RWPE2 (cell line): ENCODE data around the gene RGCC.

Experiments used
- ATAC-seq: fragments of 200-7000 bp; cut with Tn5 transposase; 3 replicates; pipeline ENCODE4 v1.9.1; 2021; ENCODE audit warnings: low read depth
- DNase-seq: peaks from one replicate; pipeline ENCODE4 v3.0.0-alpha.2; 2020; ENCODE audit warnings: low spot score
- H3K27ac ChIP-seq: fragments of 450-650 bp; 2 replicates; pipeline ENCODE4 v1.5.1; 2017; ENCODE audit warnings: mild to moderate bottlenecking; ENCODE audit not compliant: poor library complexity, severe bottlenecking
- H3K27me3 ChIP-seq: fragments of 250-450 bp; sonication (Bioruptor Pico); 2 replicates; pipeline ENCODE4 v1.5.1; 2021; ENCODE audit warnings: mild to moderate bottlenecking, moderate library complexity; ENCODE audit not compliant: insufficient read depth, poor library complexity, severe bottlenecking
- H3K36me3 ChIP-seq: fragments of 250-450 bp; sonication (Bioruptor Pico); 2 replicates; pipeline ENCODE4 v1.5.1; 2020; ENCODE audit warnings: low read depth, mild to moderate bottlenecking, moderate library complexity
- H3K4me1 ChIP-seq: fragments of 250-450 bp; sonication (Bioruptor Pico); 2 replicates; pipeline ENCODE4 v1.5.1; 2021; ENCODE audit warnings: mild to moderate bottlenecking, moderate library complexity; ENCODE audit not compliant: insufficient read depth, poor library complexity, severe bottlenecking
- H3K4me3 ChIP-seq: fragments of 250-450 bp; sonication (Bioruptor Pico); 2 replicates; pipeline ENCODE4 v1.5.1; 2021; ENCODE audit warnings: mild to moderate bottlenecking, moderate library complexity; ENCODE audit not compliant: severe bottlenecking
- H3K9me3 ChIP-seq: fragments of 250-450 bp; sonication (Bioruptor Pico); 2 replicates; pipeline ENCODE4 v1.5.1; 2021; ENCODE audit warnings: mild to moderate bottlenecking, moderate library complexity; ENCODE audit not compliant: severe bottlenecking
- TF ChIP-seq, protein P1 (sequence below): fragments of 450-650 bp; IDR thresholded peaks from one replicate; pipeline ENCODE4 v1.5.1; 2017; ENCODE audit warnings: mild to moderate bottlenecking, moderate library complexity; ENCODE audit not compliant: poor library complexity, severe bottlenecking

Gene RGCC

GRCh38 chr13:41497436-41497835 is 40.1 kb downstream of the RGCC start:
- Histone ChIP-seq H3K27ac (no peak overlapping the region), H3K36me3 (no peaks in the 10 kb centered on the region), H3K9me3 (no peaks in the 10 kb centered on the region), H3K4me3 (no peak overlapping the region), H3K27me3 (no peaks in the 10 kb centered on the region), H3K4me1 (peaks cover 9% of the 10 kb centered on the region)
- ATAC-seq (no peak), DNase-seq (no peak)
- TF ChIP-seq, protein P1, sequence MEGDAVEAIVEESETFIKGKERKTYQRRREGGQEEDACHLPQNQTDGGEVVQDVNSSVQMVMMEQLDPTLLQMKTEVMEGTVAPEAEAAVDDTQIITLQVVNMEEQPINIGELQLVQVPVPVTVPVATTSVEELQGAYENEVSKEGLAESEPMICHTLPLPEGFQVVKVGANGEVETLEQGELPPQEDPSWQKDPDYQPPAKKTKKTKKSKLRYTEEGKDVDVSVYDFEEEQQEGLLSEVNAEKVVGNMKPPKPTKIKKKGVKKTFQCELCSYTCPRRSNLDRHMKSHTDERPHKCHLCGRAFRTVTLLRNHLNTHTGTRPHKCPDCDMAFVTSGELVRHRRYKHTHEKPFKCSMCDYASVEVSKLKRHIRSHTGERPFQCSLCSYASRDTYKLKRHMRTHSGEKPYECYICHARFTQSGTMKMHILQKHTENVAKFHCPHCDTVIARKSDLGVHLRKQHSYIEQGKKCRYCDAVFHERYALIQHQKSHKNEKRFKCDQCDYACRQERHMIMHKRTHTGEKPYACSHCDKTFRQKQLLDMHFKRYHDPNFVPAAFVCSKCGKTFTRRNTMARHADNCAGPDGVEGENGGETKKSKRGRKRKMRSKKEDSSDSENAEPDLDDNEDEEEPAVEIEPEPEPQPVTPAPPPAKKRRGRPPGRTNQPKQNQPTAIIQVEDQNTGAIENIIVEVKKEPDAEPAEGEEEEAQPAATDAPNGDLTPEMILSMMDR, result no peak

GRCh38 chr13:41499452-41499851 is 42.1 kb downstream of the RGCC start:
- Histone ChIP-seq H3K27me3 (no peaks in the 10 kb centered on the region), H3K27ac (no peak overlapping the region), H3K36me3 (no peaks in the 10 kb centered on the region), H3K4me3 (no peak overlapping the region), H3K4me1 (peaks cover 9% of the 10 kb centered on the region), H3K9me3 (no peaks in the 10 kb centered on the region)
- TF ChIP-seq, protein P1, result no peak
- ATAC-seq (no peak), DNase-seq (no peak)

DNA sequence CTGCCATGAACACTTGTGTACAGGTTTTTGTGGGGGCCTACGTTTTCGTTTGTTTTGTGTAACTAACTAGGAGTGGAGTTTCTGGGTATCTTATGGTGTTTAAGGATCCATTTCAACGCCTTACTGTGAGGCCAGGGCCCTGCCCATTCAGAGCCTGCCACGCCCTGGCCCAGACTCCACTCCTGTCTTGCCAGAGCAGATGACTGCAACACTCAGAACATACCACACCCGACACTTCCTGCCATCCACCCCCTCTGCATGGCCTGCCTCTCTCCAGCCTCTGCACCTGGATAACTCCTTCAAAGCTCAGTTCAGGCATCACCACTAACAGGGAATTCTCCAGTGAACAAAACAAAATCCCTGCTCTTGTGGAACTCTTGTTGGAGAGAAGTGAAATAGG is 43.2 kb downstream of the RGCC start:
- Histone ChIP-seq H3K36me3 (no peaks in the 10 kb centered on the region), H3K27me3 (no peaks in the 10 kb centered on the region), H3K4me3 (no peak overlapping the region), H3K4me1 (peaks cover 9% of the 10 kb centered on the region), H3K9me3 (no peaks in the 10 kb centered on the region), H3K27ac (no peak overlapping the region)
- DNase-seq, result no peak
- TF ChIP-seq, protein P1, result no peak
- ATAC-seq, result peak; percentile 93

DNA sequence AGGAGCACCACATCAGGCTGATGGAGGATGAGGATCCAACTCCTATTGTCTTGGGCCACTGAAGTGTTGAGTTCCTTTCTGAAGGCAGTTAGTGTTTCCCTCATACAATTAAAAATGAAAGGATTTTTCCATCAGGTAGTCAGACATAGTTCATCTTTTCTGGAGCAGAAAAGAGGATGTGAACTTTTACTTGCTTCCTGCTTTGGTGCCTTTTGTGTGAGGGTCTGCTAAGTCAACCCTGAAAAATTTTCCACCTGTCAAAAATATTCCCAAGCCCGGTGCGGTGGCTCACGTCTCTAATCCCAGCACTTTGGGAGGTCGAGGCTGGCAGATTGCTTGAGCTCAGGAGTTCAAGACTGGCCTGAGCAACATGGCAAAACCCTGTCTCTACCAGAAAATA is 43.9 kb downstream of the RGCC start:
- ATAC-seq, result no peak

DNA sequence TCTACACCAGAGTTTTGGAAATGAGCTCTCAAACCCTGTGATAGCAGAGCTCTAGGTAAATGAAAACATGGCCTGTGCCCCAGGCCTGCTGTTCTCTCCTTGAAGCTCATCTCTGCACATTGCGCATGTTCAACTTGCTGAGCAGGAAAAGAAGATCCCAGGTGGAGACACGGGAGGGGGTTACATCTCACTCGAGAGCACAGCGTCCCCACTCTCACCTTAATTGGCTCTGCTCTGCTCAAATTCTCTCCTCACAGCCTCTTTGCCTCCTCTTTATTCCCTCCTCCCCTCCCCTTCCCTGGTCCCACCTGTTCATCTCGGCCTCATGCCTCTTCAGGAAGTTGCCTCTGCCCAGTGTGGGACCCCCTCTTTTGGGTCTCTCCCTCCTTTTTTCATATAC is 44.7 kb downstream of the RGCC start:
- DNase-seq, result no peak
- no peaks in the 10 kb centered on the region for H3K27me3 ChIP-seq
- peaks cover 9% of the 10 kb centered on the region for H3K4me1 ChIP-seq
- TF ChIP-seq, protein P1, result no peak
- no peaks in the 10 kb centered on the region for H3K36me3 ChIP-seq
- no peak for ATAC-seq
- no peak overlapping the region for H3K27ac ChIP-seq
- H3K9me3 ChIP-seq, result no peaks in the 10 kb centered on the region
- H3K4me3 ChIP-seq, result no peak overlapping the region

More for the DNA sequence above, 43.9 kb downstream of the RGCC start:
- TF ChIP-seq, protein P1, result no peak
- no peaks in the 10 kb centered on the region for H3K36me3 ChIP-seq
- H3K4me3 ChIP-seq, result no peak overlapping the region
- no peaks in the 10 kb centered on the region for H3K27me3 ChIP-seq
- H3K9me3 ChIP-seq, result no peaks in the 10 kb centered on the region
- H3K4me1 ChIP-seq, result peaks cover 9% of the 10 kb centered on the region
- no peak for DNase-seq
- H3K27ac ChIP-seq, result no peak overlapping the region
